ENCODE results near the gene ITSN1.

DNA sequence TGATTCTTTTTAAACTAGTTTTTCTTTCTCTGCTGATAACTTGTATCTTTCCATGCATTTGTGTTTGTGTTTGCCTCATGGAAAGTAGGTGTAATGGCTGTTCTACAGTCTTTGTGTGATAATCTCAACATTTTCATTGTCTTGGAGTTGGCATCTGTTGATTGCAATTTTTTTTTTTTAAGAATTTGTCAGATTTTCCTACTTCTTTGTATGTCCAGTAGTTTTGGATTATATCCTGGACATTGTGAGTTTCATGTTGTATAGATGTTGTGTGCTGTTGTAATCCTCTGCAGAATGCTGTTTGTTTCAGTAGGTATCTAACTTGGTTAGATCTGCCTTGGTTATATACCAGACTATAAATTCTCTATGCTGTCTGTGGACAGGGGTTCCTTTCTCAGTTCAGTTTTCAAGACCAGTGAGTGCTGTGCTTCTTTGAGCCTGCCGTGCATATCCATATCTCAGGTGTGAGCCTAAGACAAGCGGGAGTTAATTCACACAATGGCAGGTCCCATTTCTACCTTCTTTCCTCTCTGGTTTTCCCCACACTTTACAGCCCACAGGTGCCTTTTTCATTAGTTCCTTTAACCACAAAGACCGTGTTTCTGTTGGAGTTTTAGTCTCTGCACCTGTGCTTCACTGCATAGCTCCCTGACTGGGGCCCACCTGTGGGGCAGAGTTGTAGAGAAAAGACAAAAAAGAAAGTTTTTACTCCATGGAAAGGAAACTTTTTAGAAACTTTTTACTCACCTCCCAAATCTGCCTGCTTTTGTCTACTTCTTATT is 69.9 kb downstream of the ITSN1 start:
- TF ChIP-seq, protein P1, sequence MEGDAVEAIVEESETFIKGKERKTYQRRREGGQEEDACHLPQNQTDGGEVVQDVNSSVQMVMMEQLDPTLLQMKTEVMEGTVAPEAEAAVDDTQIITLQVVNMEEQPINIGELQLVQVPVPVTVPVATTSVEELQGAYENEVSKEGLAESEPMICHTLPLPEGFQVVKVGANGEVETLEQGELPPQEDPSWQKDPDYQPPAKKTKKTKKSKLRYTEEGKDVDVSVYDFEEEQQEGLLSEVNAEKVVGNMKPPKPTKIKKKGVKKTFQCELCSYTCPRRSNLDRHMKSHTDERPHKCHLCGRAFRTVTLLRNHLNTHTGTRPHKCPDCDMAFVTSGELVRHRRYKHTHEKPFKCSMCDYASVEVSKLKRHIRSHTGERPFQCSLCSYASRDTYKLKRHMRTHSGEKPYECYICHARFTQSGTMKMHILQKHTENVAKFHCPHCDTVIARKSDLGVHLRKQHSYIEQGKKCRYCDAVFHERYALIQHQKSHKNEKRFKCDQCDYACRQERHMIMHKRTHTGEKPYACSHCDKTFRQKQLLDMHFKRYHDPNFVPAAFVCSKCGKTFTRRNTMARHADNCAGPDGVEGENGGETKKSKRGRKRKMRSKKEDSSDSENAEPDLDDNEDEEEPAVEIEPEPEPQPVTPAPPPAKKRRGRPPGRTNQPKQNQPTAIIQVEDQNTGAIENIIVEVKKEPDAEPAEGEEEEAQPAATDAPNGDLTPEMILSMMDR (IDR thresholded peaks at IDR 0.05; ENCODE audit: low read depth, low read length, missing input control) = no peak
- TF ChIP-seq RAD21 (IDR thresholded peaks at IDR 0.05) = no peak
- no peak for TF ChIP-seq EGR1 (IDR thresholded peaks at IDR 0.05; ENCODE audit: low read depth in 2 of 2)
- no peak for TF ChIP-seq HNF4A (conservative IDR thresholded peaks at IDR 0.05)
- TF ChIP-seq TAF1 (conservative IDR thresholded peaks at IDR 0.05) = no peak
- TF ChIP-seq JUND (IDR thresholded peaks at IDR 0.05) = no peak
- no peak for TF ChIP-seq SP1 (IDR thresholded peaks at IDR 0.05)
- TF ChIP-seq, protein P2, sequence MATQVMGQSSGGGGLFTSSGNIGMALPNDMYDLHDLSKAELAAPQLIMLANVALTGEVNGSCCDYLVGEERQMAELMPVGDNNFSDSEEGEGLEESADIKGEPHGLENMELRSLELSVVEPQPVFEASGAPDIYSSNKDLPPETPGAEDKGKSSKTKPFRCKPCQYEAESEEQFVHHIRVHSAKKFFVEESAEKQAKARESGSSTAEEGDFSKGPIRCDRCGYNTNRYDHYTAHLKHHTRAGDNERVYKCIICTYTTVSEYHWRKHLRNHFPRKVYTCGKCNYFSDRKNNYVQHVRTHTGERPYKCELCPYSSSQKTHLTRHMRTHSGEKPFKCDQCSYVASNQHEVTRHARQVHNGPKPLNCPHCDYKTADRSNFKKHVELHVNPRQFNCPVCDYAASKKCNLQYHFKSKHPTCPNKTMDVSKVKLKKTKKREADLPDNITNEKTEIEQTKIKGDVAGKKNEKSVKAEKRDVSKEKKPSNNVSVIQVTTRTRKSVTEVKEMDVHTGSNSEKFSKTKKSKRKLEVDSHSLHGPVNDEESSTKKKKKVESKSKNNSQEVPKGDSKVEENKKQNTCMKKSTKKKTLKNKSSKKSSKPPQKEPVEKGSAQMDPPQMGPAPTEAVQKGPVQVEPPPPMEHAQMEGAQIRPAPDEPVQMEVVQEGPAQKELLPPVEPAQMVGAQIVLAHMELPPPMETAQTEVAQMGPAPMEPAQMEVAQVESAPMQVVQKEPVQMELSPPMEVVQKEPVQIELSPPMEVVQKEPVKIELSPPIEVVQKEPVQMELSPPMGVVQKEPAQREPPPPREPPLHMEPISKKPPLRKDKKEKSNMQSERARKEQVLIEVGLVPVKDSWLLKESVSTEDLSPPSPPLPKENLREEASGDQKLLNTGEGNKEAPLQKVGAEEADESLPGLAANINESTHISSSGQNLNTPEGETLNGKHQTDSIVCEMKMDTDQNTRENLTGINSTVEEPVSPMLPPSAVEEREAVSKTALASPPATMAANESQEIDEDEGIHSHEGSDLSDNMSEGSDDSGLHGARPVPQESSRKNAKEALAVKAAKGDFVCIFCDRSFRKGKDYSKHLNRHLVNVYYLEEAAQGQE (IDR thresholded peaks at IDR 0.05) = no peak
- TF ChIP-seq RXRA (IDR thresholded peaks at IDR 0.05) = no peak
- no peak for TF ChIP-seq GABPA (IDR thresholded peaks at IDR 0.05 in 1 of 2, conservative IDR thresholded peaks at IDR 0.05 in 1 of 2)
- no peak for TF ChIP-seq NR2F2 (IDR thresholded peaks at IDR 0.05)
- TF ChIP-seq, protein P3, sequence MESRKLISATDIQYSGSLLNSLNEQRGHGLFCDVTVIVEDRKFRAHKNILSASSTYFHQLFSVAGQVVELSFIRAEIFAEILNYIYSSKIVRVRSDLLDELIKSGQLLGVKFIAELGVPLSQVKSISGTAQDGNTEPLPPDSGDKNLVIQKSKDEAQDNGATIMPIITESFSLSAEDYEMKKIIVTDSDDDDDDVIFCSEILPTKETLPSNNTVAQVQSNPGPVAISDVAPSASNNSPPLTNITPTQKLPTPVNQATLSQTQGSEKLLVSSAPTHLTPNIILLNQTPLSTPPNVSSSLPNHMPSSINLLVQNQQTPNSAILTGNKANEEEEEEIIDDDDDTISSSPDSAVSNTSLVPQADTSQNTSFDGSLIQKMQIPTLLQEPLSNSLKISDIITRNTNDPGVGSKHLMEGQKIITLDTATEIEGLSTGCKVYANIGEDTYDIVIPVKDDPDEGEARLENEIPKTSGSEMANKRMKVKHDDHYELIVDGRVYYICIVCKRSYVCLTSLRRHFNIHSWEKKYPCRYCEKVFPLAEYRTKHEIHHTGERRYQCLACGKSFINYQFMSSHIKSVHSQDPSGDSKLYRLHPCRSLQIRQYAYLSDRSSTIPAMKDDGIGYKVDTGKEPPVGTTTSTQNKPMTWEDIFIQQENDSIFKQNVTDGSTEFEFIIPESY (IDR thresholded peaks at IDR 0.05) = no peak

Data from liver (tissue), 3 donors.